ENCODE measurements around the gene PICK1.

The PICK1 gene

GRCh38 chr22:38122616-38123015, 65.4 kb downstream of the PICK1 start:
- DNase-seq = no peak

GRCh38 chr22:38124236-38124974, 67.2 kb downstream of the PICK1 start:
- no peak for DNase-seq

GRCh38 chr22:38125038-38125610, 67.9 kb downstream of the PICK1 start:
- DNase-seq = no peak

Measured in NCI-H345 (cell line).